Aorta (tissue), 5 donors: ENCODE results near the gene CROT. TPM values are rescaled to one million over a fixed set of nuclear protein-coding genes. Genes with fewer than 3 reads are reported as not detected.

Experiments
- ATAC-seq: fragments of 200-7000 bp; cut with Tn5 transposase; one replicate; pipeline ENCODE4 v1.9.1; 2022; ENCODE audit warnings: moderate library complexity; ENCODE audit not compliant: low FRiP score
- DNase-seq, 2 donors: peaks; one replicate each; pipeline ENCODE4 v3.0.0-alpha.2; 2020
- H3K27ac ChIP-seq, 2 donors: one replicate each; pipeline ENCODE4 v1.5.1; 2013; ENCODE audit warnings: low read length in 2 of 2, mild to moderate bottlenecking in 2 of 2, moderate library complexity in 2 of 2, control low read depth in 1 of 2, inconsistent platforms in 1 of 2, low read depth in 1 of 2
- H3K27me3 ChIP-seq, 2 donors: one replicate each; pipeline ENCODE4 v1.6.1; 2013; ENCODE audit warnings: control low read depth in 1 of 2, low read length in 1 of 2, mild to moderate bottlenecking in 1 of 2, moderate library complexity in 1 of 2; ENCODE audit not compliant: insufficient read depth in 2 of 2, control insufficient read depth in 1 of 2
- H3K36me3 ChIP-seq, 2 donors: one replicate each; pipeline ENCODE4 v1.6.1; 2013; ENCODE audit warnings: control low read depth in 1 of 2, low read length in 1 of 2, mild to moderate bottlenecking in 1 of 2; ENCODE audit not compliant: insufficient read depth in 2 of 2, control insufficient read depth in 1 of 2
- H3K4me1 ChIP-seq, 2 donors: one replicate each; pipeline ENCODE4 v1.6.1; 2013; ENCODE audit warnings: low read length in 2 of 2, control low read depth in 1 of 2, mild to moderate bottlenecking in 1 of 2, moderate library complexity in 1 of 2; ENCODE audit not compliant: insufficient read depth in 2 of 2, control insufficient read depth in 1 of 2
- H3K4me3 ChIP-seq, 2 donors: one replicate each; pipeline ENCODE4 v1.5.1; 2013; ENCODE audit warnings: low read length in 2 of 2, control low read depth in 1 of 2, mild to moderate bottlenecking in 1 of 2
- H3K9me3 ChIP-seq: one replicate; pipeline ENCODE4 v1.6.1; 2013; ENCODE audit warnings: mild to moderate bottlenecking, low read length; ENCODE audit not compliant: control insufficient read depth
- WGBS, 2 donors: extraction: QIAGEN DNeasy Blood & Tissue Kit; methylation state at CpG; one replicate each; pipeline ENCODE4 v1.1.7; 2013; 5-methylcytosine and 5-hydroxymethylcytosine counted together
- intact Hi-C, 2 donors: fragments of 100-400 bp; cut with DNase I; formaldehyde crosslinking; loops; one replicate each; pipeline versions ENCODE4 v1.14.2 to v1.15.0; 2022
- polyA plus RNA-seq, 2 donors: library from polyadenylated mRNA; stranded (reverse); fragments of 200-250 nt; gene quantifications; one replicate each; pipeline ENCODE4 v1.2.3, GENCODE V29; 2013
- total RNA-seq, 2 donors: library from RNA; stranded (reverse); fragmentation: NEBNext Ultra II Directional; extraction: Animal tissue kit (Norgen Biotek cat#: 25700); gene quantifications; one replicate each; pipeline ENCODE4 v1.2.1, GENCODE V29; 2021
- donor health status: healthy with polysubstance abuse.
- donor health status: Bipolar disorder and iron deficiency.
- donor health status: DM: no; HTN: no; CAD: no.
- donor health status: DM: no; HTN: no; CAD: no.
- donor health status: DM: yes; HTN: yes; CAD: no.

The CROT gene
- total and polyA plus RNA-seq, 4 donors: 11.0 to 19.5 (median 14.0) TPM

- ATAC-seq (no peak), DNase-seq (no peak)
- Histone ChIP-seq H3K4me3 (no peak overlapping the region), H3K36me3 (peaks cover 0 to 2% of the 10 kb centered on the region in 2 donors), H3K4me1 (peaks cover 1 to 3% of the 10 kb centered on the region in 2 donors), H3K27me3 (no peaks in the 10 kb centered on the region), H3K9me3 (no peaks in the 10 kb centered on the region), H3K27ac (no peak overlapping the region)
- intact Hi-C loops: loop anchor here (10.0 kb wide), 3 partner anchors 127 to 537 kb away; partner anchors contain the start of genes DMTF1 (in 2 of the 2) and ABCB4 (in 1 of the 2)
- WGBS, 2 donors: 86 to 94% methylated on average over 2 of the region's 2 CpGs
Measured at GRCh38 chr7:87347664-87348063, 2.2 kb downstream of the CROT start.

GRCh38 chr7:87354749-87355148 lies 9.3 kb downstream of the CROT start:
- H3K27me3 ChIP-seq: no peaks in the 10 kb centered on the region
- no peaks in the 10 kb centered on the region for H3K4me1 ChIP-seq
- ATAC-seq (no peak), DNase-seq (no peak)
- H3K36me3 ChIP-seq: peaks cover 3 to 6% of the 10 kb centered on the region in 2 donors
- no peak overlapping the region for H3K27ac ChIP-seq
- intact Hi-C loops: no loop called here
- no peak overlapping the region for H3K4me3 ChIP-seq
- 86 to 88% methylated on average over 3 of the region's 3 CpGs for WGBS, 2 donors
- no peaks in the 10 kb centered on the region for H3K9me3 ChIP-seq

- intact Hi-C loops: no loop called here
- H3K27ac ChIP-seq: no peak overlapping the region
- no peaks in the 10 kb centered on the region for H3K4me1 ChIP-seq
- 70 to 82% methylated on average over 1 of the region's 1 CpG for WGBS, 2 donors
- H3K4me3 ChIP-seq: no peak overlapping the region
- no peaks in the 10 kb centered on the region for H3K9me3 ChIP-seq
- H3K36me3 ChIP-seq: peaks cover 3 to 6% of the 10 kb centered on the region in 2 donors
- no peaks in the 10 kb centered on the region for H3K27me3 ChIP-seq
- DNase-seq (no peak), ATAC-seq (no peak)
Measured at GRCh38 chr7:87356448-87356847, 11.0 kb downstream of the CROT start.

GRCh38 chr7:87359366-87359765 lies 13.9 kb downstream of the CROT start:
- WGBS, 2 donors: 70 to 79% methylated on average over 2 of the region's 2 CpGs
- Histone ChIP-seq H3K27ac (no peak overlapping the region), H3K4me1 (no peaks in the 10 kb centered on the region), H3K9me3 (no peaks in the 10 kb centered on the region), H3K36me3 (peaks cover 3% of the 10 kb centered on the region in 2 donors), H3K4me3 (no peak overlapping the region), H3K27me3 (no peaks in the 10 kb centered on the region)
- no peak for DNase-seq
- no peak for ATAC-seq
- intact Hi-C loops: no loop called here

GRCh38 chr7:87361320-87361719 lies 15.9 kb downstream of the CROT start:
- no peaks in the 10 kb centered on the region for H3K4me1 ChIP-seq
- ATAC-seq (no peak), DNase-seq (no peak)
- H3K27me3 ChIP-seq: no peaks in the 10 kb centered on the region
- no peak overlapping the region for H3K4me3 ChIP-seq
- 97 to 100% methylated on average over 2 of the region's 2 CpGs for WGBS, 2 donors
- H3K36me3 ChIP-seq: peaks cover 3% of the 10 kb centered on the region in 2 donors
- intact Hi-C loops: no loop called here
- H3K27ac ChIP-seq: no peak overlapping the region
- no peaks in the 10 kb centered on the region for H3K9me3 ChIP-seq

GRCh38 chr7:87363342-87363741 lies 17.9 kb downstream of the CROT start:
- DNase-seq: no peak
- WGBS, 2 donors: 93 to 99% methylated on average over 1 of the region's 1 CpG
- H3K27me3 ChIP-seq: no peaks in the 10 kb centered on the region
- H3K4me3 ChIP-seq: no peak overlapping the region
- H3K4me1 ChIP-seq: no peaks in the 10 kb centered on the region
- H3K36me3 ChIP-seq: peaks cover 0 to 4% of the 10 kb centered on the region in 2 donors
- no peak overlapping the region for H3K27ac ChIP-seq
- intact Hi-C loops: no loop called here
- ATAC-seq: no peak
- no peaks in the 10 kb centered on the region for H3K9me3 ChIP-seq

- Histone ChIP-seq H3K9me3 (no peaks in the 10 kb centered on the region), H3K27ac (no peak overlapping the region), H3K36me3 (peaks cover 0 to 4% of the 10 kb centered on the region in 2 donors), H3K4me1 (no peaks in the 10 kb centered on the region), H3K4me3 (no peak overlapping the region), H3K27me3 (no peaks in the 10 kb centered on the region)
- intact Hi-C loops: no loop called here
- ATAC-seq: no peak
- DNase-seq: no peak
Measured at GRCh38 chr7:87364246-87364645, 18.8 kb downstream of the CROT start.

GRCh38 chr7:87369216-87369615 lies 23.8 kb downstream of the CROT start:
- DNase-seq: no peak
- H3K4me3 ChIP-seq: no peak overlapping the region
- 96 to 97% methylated on average over 4 of the region's 4 CpGs for WGBS, 2 donors
- H3K4me1 ChIP-seq: no peaks in the 10 kb centered on the region
- H3K9me3 ChIP-seq: no peaks in the 10 kb centered on the region
- peaks cover 0 to 4% of the 10 kb centered on the region in 2 donors for H3K36me3 ChIP-seq
- H3K27me3 ChIP-seq: no peaks in the 10 kb centered on the region
- intact Hi-C loops: no loop called here
- ATAC-seq: no peak
- H3K27ac ChIP-seq: no peak overlapping the region

GRCh38 chr7:87370660-87371180 lies 25.3 kb downstream of the CROT start:
- Histone ChIP-seq H3K36me3 (peaks cover 0 to 4% of the 10 kb centered on the region in 2 donors), H3K4me3 (no peak overlapping the region), H3K27me3 (no peaks in the 10 kb centered on the region), H3K9me3 (no peaks in the 10 kb centered on the region), H3K27ac (no peak overlapping the region), H3K4me1 (no peaks in the 10 kb centered on the region)
- DNase-seq (no peak), ATAC-seq (no peak)
- intact Hi-C loops: no loop called here
- 97 to 99% methylated on average over 1 of the region's 1 CpG for WGBS, 2 donors
